ENCODE measurements around the gene NFATC1.
A peak's percentile ranks its signal among the peaks of the same experiment; 100 is the strongest.

NFATC1 gene

GRCh38 chr18:79395761-79396404 lies at the start of gene NFATC1:
Gene NFATC1, plus strand, starts transcription at chr18:79395930. Its CDS starts 295 bp downstream, at chr18:79396225.
- peak; percentile 29 for DNase-seq

GRCh38 chr18:79345981-79346380 lies 49.7 kb upstream of the NFATC1 start:
- DNase-seq, result no peak

GRCh38 chr18:79348066-79348465 lies 47.7 kb upstream of the NFATC1 start:
- no peak for DNase-seq

- DNase-seq, result no peak
Measured at GRCh38 chr18:79352432-79352831, 43.3 kb upstream of the NFATC1 start.

GRCh38 chr18:79353267-79353666 lies 42.5 kb upstream of the NFATC1 start:
- no peak for DNase-seq

GRCh38 chr18:79354350-79354749 lies 41.4 kb upstream of the NFATC1 start:
- no peak for DNase-seq

- no peak for DNase-seq
Measured at GRCh38 chr18:79355433-79356335, 40.0 kb upstream of the NFATC1 start.

- no peak for DNase-seq
Measured at GRCh38 chr18:79356435-79356834, 39.3 kb upstream of the NFATC1 start.

GRCh38 chr18:79360933-79361332 lies 34.8 kb upstream of the NFATC1 start:
- DNase-seq, result no peak

GRCh38 chr18:79361766-79362522 lies 33.8 kb upstream of the NFATC1 start:
- DNase-seq, result no peak

- DNase-seq, result no peak
Measured at GRCh38 chr18:79365701-79366100, 30.0 kb upstream of the NFATC1 start.

- no peak for DNase-seq
Measured at GRCh38 chr18:79366177-79367094, 29.3 kb upstream of the NFATC1 start.

GRCh38 chr18:79367480-79367879 lies 28.2 kb upstream of the NFATC1 start:
- no peak for DNase-seq

- DNase-seq, result no peak
Measured at GRCh38 chr18:79367989-79368388, 27.7 kb upstream of the NFATC1 start.

- DNase-seq, result no peak
Measured at GRCh38 chr18:79368681-79369080, 27.0 kb upstream of the NFATC1 start.

- DNase-seq, result no peak
Measured at GRCh38 chr18:79371561-79372121, 24.1 kb upstream of the NFATC1 start.

GRCh38 chr18:79372461-79372860 lies 23.3 kb upstream of the NFATC1 start:
- no peak for DNase-seq

- DNase-seq, result no peak
Measured at GRCh38 chr18:79372991-79373390, 22.7 kb upstream of the NFATC1 start.

GRCh38 chr18:79373736-79374135 lies 22.0 kb upstream of the NFATC1 start:
- no peak for DNase-seq

GRCh38 chr18:79374408-79375171 lies 21.1 kb upstream of the NFATC1 start:
- DNase-seq, result no peak

GRCh38 chr18:79375441-79376154 lies 20.1 kb upstream of the NFATC1 start:
- no peak for DNase-seq

All from NCI-H1694 (cell line).